ENCODE measurements around the gene ZNF644. TPM values are rescaled to one million over a fixed set of nuclear protein-coding genes. Genes with fewer than 3 reads are reported as not detected.

The ZNF644 gene
- total RNA-seq, 1 donor from 2014 or later: 51.9 TPM

- Histone ChIP-seq H3K4me3 (no peak overlapping the region), H3K36me3 (no peaks in the 10 kb centered on the region), H3K27me3 (no peaks in the 10 kb centered on the region), H3K27ac (no peak overlapping the region), H3K9me3 (peaks cover 16% of the 10 kb centered on the region), H3K4me1 (no peaks in the 10 kb centered on the region)
- intact Hi-C loops (cut with DNase I): no loop called here
- TF ChIP-seq CTCF (IDR thresholded peaks at IDR 0.05): no peak
- DNase-seq (no peak), ATAC-seq (no peak)
These were observed 139.6 kb downstream of the ZNF644 start for GRCh38 chr1:90882221-90882620.

- no peak overlapping the region for H3K27ac ChIP-seq
- no peak for DNase-seq
- no peaks in the 10 kb centered on the region for H3K27me3 ChIP-seq
- no peak for ATAC-seq
- H3K9me3 ChIP-seq: peaks cover 16% of the 10 kb centered on the region
- no peaks in the 10 kb centered on the region for H3K36me3 ChIP-seq
- no peak for TF ChIP-seq CTCF (IDR thresholded peaks at IDR 0.05)
- no peaks in the 10 kb centered on the region for H3K4me1 ChIP-seq
- intact Hi-C loops (cut with DNase I): no loop called here
- H3K4me3 ChIP-seq: no peak overlapping the region
These were observed 140.8 kb downstream of the ZNF644 start for GRCh38 chr1:90881034-90881433.

- H3K4me1 ChIP-seq: no peaks in the 10 kb centered on the region
- H3K36me3 ChIP-seq: no peaks in the 10 kb centered on the region
- no peak overlapping the region for H3K27ac ChIP-seq
- no peak for ATAC-seq
- H3K4me3 ChIP-seq: no peak overlapping the region
- peaks cover 16% of the 10 kb centered on the region for H3K9me3 ChIP-seq
- DNase-seq: no peak
- no peak for TF ChIP-seq CTCF (IDR thresholded peaks at IDR 0.05)
- H3K27me3 ChIP-seq: no peaks in the 10 kb centered on the region
- intact Hi-C loops (cut with DNase I): no loop called here
These were observed 142.6 kb downstream of the ZNF644 start for GRCh38 chr1:90879281-90879680.

GRCh38 chr1:90876101-90876500 is 145.7 kb downstream of the ZNF644 start:
- Histone ChIP-seq H3K27ac (no peak overlapping the region), H3K4me1 (no peaks in the 10 kb centered on the region), H3K36me3 (no peaks in the 10 kb centered on the region), H3K9me3 (peaks cover 16% of the 10 kb centered on the region), H3K27me3 (no peaks in the 10 kb centered on the region), H3K4me3 (no peak overlapping the region)
- ATAC-seq: no peak
- intact Hi-C loops (cut with DNase I): no loop called here
- no peak for DNase-seq
- no peak for TF ChIP-seq CTCF (IDR thresholded peaks at IDR 0.05)
